Stimulated activated CD8-positive, alpha-beta memory T cell treated with anti-CD3 and anti-CD28 coated beads, Interleukin-2, amount 100 ng/mL, for 1 hour (primary cell): ENCODE data around the gene SUMO2.
"Not testable (repeated sequence)": the region's sequence is repeated elsewhere in the genome, so short reads cannot be mapped to it uniquely, and the experiment has no call there.

ENCODE experiments used
- DNase-seq, 2 donors: peaks; one replicate each; pipeline ENCODE4 v3.0.0-alpha.2; 2020; ENCODE audit warnings: low read depth in 2 of 2

SUMO2 gene

GRCh38 chr17:75144816-75145512, 37.8 kb downstream of the SUMO2 start:
- no peak for DNase-seq

- no peak for DNase-seq
These were observed 40.4 kb downstream of the SUMO2 start for GRCh38 chr17:75142236-75142971.

DNA sequence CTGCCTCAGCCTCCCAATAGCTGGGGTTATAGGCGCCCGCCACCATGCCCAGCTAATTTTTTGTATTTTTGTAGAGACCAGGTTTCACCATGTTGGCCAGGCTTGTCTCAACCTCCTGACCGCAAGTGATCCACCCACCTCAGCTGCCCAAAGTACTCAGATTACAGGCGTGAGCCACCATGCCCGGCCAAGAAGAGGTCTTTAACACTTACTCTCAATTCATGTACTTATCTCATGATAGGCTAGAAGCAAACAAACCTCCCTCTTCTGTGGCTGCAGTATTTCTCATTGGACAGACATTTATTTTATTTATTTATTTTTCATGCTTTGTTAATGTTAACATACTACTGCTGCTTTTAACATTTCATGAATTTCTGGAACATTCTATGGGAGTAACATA, 44.2 kb downstream of the SUMO2 start:
- no peak for DNase-seq

- DNase-seq: not testable (repeated sequence)
These were observed 45.0 kb downstream of the SUMO2 start for GRCh38 chr17:75137762-75138161.

DNA sequence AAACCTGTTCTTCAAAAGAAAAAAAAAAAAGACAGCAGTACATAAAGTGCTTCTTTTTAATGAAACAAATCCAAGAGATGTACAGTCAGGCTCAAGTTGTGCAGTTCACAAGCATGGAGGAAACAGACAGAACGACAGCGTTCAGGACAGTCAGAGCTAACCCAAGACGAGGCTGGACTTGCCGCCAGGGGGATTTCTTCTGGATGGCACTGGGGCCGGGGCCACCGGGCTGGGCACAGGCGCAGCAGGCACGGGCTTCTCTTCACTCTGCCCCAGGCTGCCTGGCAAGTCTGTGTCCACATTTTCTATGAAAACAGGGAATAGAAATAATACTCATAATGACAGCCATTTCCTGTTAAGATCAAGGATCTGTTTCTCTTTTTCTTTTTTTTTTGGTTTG, 46.8 kb downstream of the SUMO2 start:
- no peak for DNase-seq

- DNase-seq: no peak
These were observed 47.3 kb downstream of the SUMO2 start for GRCh38 chr17:75135452-75135851.

DNA sequence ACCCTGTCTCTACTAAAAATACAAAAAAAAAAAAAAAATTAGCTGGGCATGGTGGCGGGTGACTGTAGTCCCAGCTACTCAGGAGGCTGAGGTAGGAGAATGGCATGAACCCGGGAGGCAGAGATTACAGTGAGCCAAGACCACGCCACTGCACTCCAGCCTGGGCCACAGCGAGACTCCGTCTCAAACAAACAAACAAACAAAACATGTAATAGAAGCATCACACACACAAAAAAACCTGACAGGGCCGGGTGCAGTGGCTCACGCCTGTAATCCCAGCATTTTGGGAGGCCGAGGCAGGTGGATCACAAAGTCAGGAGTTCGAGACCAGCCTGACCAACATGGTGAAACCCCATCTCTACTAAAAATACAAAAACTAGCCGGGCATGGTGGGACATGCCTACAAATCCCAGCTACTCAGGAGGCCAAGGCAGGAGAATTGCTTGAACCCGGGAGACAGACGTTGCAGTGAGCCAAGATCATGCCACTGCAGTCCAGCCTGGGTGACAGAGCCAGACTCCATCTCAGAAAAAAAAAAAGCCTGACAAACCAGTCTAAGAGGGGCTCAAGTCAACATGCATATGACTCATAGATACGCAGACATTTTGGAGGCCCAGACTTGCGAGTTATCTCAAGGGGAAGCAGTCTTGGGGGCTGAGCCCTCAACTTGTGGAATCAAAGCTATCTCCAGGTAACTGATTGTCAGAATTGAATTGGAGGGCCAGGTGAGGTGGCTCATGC, 49.0 kb downstream of the SUMO2 start:
- DNase-seq: not testable (repeated sequence)

- DNase-seq: no peak
These were observed 49.8 kb downstream of the SUMO2 start for GRCh38 chr17:75133001-75133400.

- DNase-seq: not testable (repeated sequence)
These were observed 50.5 kb downstream of the SUMO2 start for GRCh38 chr17:75132018-75133000.

DNA sequence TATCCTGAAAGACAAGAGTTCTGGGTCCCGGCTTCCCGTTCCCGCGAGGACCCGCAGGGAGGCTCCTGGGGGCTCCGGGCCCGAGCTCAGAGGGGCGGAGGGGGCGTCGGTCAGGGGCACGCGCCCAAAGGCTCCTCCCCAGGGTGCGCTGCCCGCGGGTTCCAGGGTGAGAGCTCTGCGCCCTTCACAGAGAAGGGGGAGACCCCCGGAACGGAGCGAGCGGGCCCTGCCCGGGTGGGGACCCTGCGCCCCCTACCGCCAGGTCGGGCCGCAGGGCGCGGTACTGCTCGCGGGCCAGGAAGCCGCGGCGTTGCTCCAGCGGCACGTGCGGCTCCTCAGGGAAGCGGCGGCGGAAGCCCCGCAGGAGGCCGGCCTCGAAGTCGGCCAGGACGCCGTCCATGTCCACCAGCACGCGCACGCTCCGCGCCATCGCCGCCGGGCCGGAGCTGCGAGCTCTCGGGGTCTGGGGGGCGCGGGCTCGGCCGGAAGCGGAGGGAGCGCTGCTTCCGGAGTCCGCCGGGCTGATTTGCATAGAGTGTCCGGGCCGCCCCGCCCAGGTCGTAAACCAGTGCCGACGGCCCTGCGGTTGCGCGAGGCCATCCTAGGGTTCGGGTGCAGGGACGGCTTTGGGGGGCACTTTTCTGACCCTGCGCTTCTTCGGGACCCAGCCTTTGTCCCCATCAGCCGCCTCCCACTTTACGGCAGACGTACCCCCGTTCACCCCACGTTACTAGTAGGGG, 51.3 kb downstream of the SUMO2 start, which contains the start of gene NT5C:
Gene NT5C, minus strand, starts transcription at position 465 of the 740 bp plus-strand sequence. Its CDS starts 35 bp downstream, at position 430.
- DNase-seq: peak; percentile 38 to 41

- no peak for DNase-seq
These were observed 52.0 kb downstream of the SUMO2 start for GRCh38 chr17:75130632-75131277.

DNA sequence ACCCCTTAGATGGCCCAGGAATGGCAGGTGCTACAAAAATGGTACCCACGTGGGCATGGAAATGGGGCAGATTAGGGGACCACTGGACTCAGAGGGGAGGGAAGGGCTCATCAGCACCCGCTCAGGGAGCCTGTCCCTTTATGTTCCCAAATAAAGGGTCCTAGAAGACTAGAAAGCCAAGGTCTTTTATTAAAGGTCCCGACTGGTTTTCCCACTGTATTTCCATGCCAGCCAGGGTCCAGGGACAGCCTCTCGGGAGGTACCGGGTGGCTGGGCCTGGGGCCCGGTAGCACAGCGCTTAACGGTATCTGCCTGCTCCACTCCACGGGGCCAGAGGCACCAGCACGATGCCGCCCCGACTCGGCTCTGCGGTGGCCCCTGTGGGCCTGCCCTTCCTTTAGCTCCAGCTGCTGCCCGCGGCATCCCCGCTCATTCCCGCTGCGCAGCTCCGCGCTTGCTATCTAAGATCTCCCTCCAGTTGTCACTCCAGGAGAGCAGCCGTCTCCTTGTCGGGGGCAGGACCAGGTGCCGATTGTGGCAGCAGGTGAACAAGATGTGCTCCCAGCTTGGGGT, 52.6 kb downstream of the SUMO2 start:
- DNase-seq: no peak

GRCh38 chr17:75129576-75129975, 53.2 kb downstream of the SUMO2 start:
- DNase-seq: no peak

DNA sequence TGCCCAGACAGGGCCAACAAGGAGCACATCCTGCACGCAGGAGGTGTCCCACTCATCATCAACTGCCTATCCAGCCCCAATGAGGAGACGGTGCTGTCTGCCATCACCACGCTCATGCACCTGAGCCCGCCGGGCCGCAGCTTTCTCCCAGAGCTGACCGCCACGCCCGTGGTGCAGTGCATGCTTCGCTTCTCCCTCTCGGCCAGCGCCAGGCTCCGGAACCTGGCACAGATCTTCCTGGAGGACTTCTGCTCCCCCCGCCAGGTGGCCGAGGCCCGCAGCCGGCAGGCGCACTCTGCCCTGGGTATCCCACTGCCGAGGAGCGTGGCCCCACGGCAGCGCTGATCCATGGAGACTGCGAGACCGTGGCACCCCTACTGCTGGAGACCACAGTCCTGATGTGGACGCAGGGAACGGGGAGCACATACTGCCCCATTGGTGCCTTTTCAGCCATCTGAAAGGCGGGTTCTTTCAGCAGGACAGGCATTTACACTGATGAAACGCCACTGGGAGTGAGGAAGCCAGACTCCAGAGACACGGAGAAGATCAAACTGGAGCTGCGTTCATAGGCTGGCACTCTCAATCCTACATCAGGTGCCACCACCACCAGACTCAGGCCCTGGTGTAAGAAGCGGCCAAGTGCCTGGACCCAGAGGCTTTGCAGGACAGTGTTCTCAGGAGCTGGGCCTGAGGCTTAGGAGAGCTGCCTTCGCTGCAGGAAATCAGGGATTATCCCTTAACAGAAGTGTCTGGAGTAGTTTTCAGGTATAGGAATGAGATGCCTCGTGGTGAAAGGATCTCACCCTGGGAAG, 53.9 kb downstream of the SUMO2 start:
- DNase-seq: no peak

DNA sequence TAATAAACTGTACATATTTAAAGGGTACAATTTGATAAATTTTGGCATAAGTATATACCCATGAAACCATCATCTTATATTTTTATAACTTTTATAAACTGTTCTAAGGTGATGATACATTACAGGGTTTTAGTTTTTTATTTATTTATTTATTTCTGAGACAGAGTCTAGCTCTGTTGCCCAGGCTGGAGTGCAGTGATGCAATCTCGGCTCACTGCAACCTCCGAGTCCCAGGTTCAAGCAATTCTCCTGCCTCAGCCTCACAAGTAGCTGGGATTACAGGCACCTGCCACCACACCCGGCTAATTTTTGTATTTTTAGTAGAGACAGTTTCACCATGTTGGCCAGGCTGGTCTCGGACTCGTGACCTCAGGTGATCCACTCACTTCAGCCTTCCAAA, 54.8 kb downstream of the SUMO2 start:
- not testable (repeated sequence) for DNase-seq

- no peak for DNase-seq
These were observed 55.8 kb downstream of the SUMO2 start for GRCh38 chr17:75126954-75127353.

DNA sequence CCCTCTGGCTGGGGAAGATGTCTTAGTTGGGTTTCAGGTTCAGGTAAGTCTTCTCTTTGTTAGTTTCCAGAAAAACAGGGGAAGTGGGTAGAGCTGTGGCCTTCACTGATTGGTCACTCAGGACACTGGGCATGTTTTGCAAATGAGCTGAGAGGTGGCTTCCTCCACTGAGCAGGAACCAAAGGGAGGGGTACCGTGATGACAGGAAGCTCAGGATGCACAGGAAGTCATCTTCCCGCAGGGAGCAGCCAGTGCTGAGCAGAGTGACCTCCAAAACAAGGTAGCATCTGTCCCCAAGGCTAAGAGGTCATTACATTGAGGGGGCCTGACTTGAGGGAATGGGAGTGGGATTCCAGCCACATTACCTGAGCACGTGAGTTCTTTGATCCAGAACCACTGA, 56.8 kb downstream of the SUMO2 start:
- DNase-seq: no peak

GRCh38 chr17:75124819-75125162, 58.0 kb downstream of the SUMO2 start:
- DNase-seq: no peak
